HCT116 (cell line): ENCODE data around the gene ADGRL3. TPM values are rescaled to one million over a fixed set of nuclear protein-coding genes. Genes with fewer than 3 reads are reported as not detected.

ENCODE experiments used
- ATAC-seq: fragments of 200-7000 bp; cut with Tn5 transposase; 2 replicates; pipeline ENCODE4 v1.9.1; 2020; ENCODE audit warnings: mild to moderate bottlenecking, moderate library complexity
- BruUV-seq: library from RNA; stranded (reverse); fragments of 400-500 nt; replicated peaks from 2 replicates; lab custom pipeline; 2021; lab: Mats Ljungman, UMichigan
- CTCF ChIA-PET: fragments of 300-600 bp; sonication (Branson Sonifier 250); formaldehyde crosslinking; loops from one replicate; lab custom pipeline; 2021; ENCODE audit warnings: antibody characterized with exemption; lab: Charles Lee
- POLR2A ChIA-PET: fragments of 300-600, 350-600 bp; sonication (Branson Sonifier 250); formaldehyde crosslinking; loops from one replicate; lab custom pipeline; 2021; ENCODE audit warnings: antibody characterized with exemption; lab: Charles Lee
- RAD21 ChIA-PET, 2 experiments: fragments of 300-600 bp; sonication (Branson Sonifier 250); formaldehyde crosslinking; loops; one replicate each; lab custom pipeline; 2023; ENCODE audit warnings: low total read pairs in 2 of 2; ENCODE audit not compliant: uncharacterized antibody in 2 of 2, unreplicated experiment in 2 of 2, low non-redundant PET in 1 of 2; lab: Charles Lee
- DNase-seq: peaks from one replicate; pipeline ENCODE4 v3.0.0-alpha.2; 2010; ENCODE audit warnings: low read depth, low spot score
- H2AFZ ChIP-seq: fragments of 200-600 bp; shearing (Covaris generic), sonication (generic); 2 replicates; pipeline ENCODE4 v1.6.1; 2017; ENCODE audit warnings: low read depth, mixed run types, mixed read lengths, antibody characterized with exemption, low read length; ENCODE audit not compliant: poor library complexity, severe bottlenecking
- H3K27ac ChIP-seq: 2 replicates; pipeline ENCODE4 v1.5.1; 2012; ENCODE audit warnings: low read depth, low read length
- H3K27me3 ChIP-seq: fragments of 200-600 bp; sonication (generic); 2 replicates; pipeline ENCODE4 v1.6.1; 2016; ENCODE audit warnings: mixed run types, low read length, mixed read lengths; ENCODE audit not compliant: insufficient read depth
- H3K36me3 ChIP-seq, 2 experiments: fragments of 200-500 bp in 1 of 2; fragments of 200-600 bp in 1 of 2; sonication (Bioruptor generic) in 1 of 2; sonication (generic) in 1 of 2; 2 replicates each; pipeline versions ENCODE4 v1.5.1 to v1.6.1; 2014 to 2016; ENCODE audit warnings: low read length in 2 of 2, inconsistent platforms in 1 of 2, mixed read lengths in 1 of 2, mixed run types in 1 of 2; ENCODE audit not compliant: insufficient read depth in 2 of 2, control insufficient read depth in 1 of 2
- H3K4me1 ChIP-seq, 2 experiments: fragments of 200-600 bp in 1 of 2; sonication (generic) in 1 of 2; 2 replicates each; pipeline versions ENCODE4 v1.5.1 to v1.6.1; 2012 to 2017; ENCODE audit warnings: low read length in 2 of 2, inconsistent platforms in 1 of 2, mild to moderate bottlenecking in 1 of 2, mixed read lengths in 1 of 2, mixed run types in 1 of 2, moderate library complexity in 1 of 2; ENCODE audit not compliant: insufficient read depth in 2 of 2, control insufficient read depth in 1 of 2
- H3K4me2 ChIP-seq: fragments of 200-600 bp; sonication (generic); 2 replicates; pipeline ENCODE4 v1.6.1; 2017; ENCODE audit warnings: mixed run types, low read length, mixed read lengths
- H3K4me3 ChIP-seq, 2 experiments: fragments of 200-600 bp in 1 of 2; sonication (generic) in 1 of 2; replicated peaks in 1 of 2; 2 replicates each; pipeline ENCODE4 v1.5.1; 2011 to 2016; ENCODE audit warnings: low read length in 2 of 2, control low read depth in 1 of 2, low read depth in 1 of 2, mild to moderate bottlenecking in 1 of 2, mixed read lengths in 1 of 2, mixed run types in 1 of 2
- H3K79me2 ChIP-seq: fragments of 200-600 bp; sonication (generic); 2 replicates; pipeline ENCODE4 v1.6.1; 2017; ENCODE audit warnings: mild to moderate bottlenecking, mixed run types, low read length, moderate library complexity, mixed read lengths; ENCODE audit not compliant: insufficient read depth
- H3K9ac ChIP-seq: fragments of 200-600 bp; sonication (generic); 2 replicates; pipeline ENCODE4 v1.6.1; 2016; ENCODE audit warnings: low read length, mixed read lengths
- H3K9me2 ChIP-seq: fragments of 200-600 bp; sonication (generic), shearing (Covaris generic); 2 replicates; pipeline ENCODE4 v1.6.1; 2017; ENCODE audit warnings: mixed run types, mild to moderate bottlenecking, moderate library complexity; ENCODE audit not compliant: insufficient read depth
- H3K9me3 ChIP-seq, 2 experiments: fragments of 200-500 bp in 1 of 2; fragments of 200-600 bp in 1 of 2; sonication (Bioruptor generic) in 1 of 2; sonication (generic) in 1 of 2; 2 replicates each; pipeline ENCODE4 v1.6.1; 2014 to 2017; ENCODE audit warnings: low read length in 2 of 2, mixed read lengths in 2 of 2, inconsistent platforms in 1 of 2, low read depth in 1 of 2, mild to moderate bottlenecking in 1 of 2, mixed run types in 1 of 2, moderate library complexity in 1 of 2; ENCODE audit not compliant: control insufficient read depth in 1 of 2, insufficient read depth in 1 of 2
- H4K20me1 ChIP-seq: fragments of 200-600 bp; sonication (generic), shearing (Covaris generic); 2 replicates; pipeline ENCODE4 v1.6.1; 2017; ENCODE audit warnings: mixed run types, mild to moderate bottlenecking, moderate library complexity; ENCODE audit not compliant: insufficient read depth
- CBX3 ChIP-seq: IDR thresholded peaks from 2 replicates; pipeline ENCODE4 v1.6.1; 2012; ENCODE audit warnings: low read depth
- CEBPB ChIP-seq: IDR thresholded peaks from 2 replicates; pipeline ENCODE4 v1.6.1; 2012; ENCODE audit warnings: low read depth
- CTCF ChIP-seq, 3 experiments: fragments of 200-600 bp in 1 of 3; sonication (generic) in 1 of 3; IDR thresholded peaks in 2 of 3; conservative IDR thresholded peaks in 1 of 3; 2 replicates each; pipeline ENCODE4 v1.5.1; 2012 to 2017; ENCODE audit warnings: low read depth in 2 of 3, low read length in 2 of 3, antibody characterized with exemption in 1 of 3, borderline replicate concordance in 1 of 3, control low read depth in 1 of 3, mild to moderate bottlenecking in 1 of 3, mixed read lengths in 1 of 3, mixed run types in 1 of 3, moderate library complexity in 1 of 3; ENCODE audit not compliant: insufficient read depth in 1 of 3
- ELF1 ChIP-seq: IDR thresholded peaks from 2 replicates; pipeline ENCODE4 v1.6.1; 2012; ENCODE audit warnings: low read depth, borderline replicate concordance
- EZH2phosphoT487 ChIP-seq: fragments of 200-600 bp; IDR thresholded peaks from 2 replicates; pipeline ENCODE4 v1.6.1; 2018; ENCODE audit warnings: antibody characterized with exemption, borderline replicate concordance
- FOSL1 ChIP-seq: IDR thresholded peaks from 2 replicates; pipeline ENCODE4 v1.6.1; 2012; ENCODE audit warnings: low read depth
- JUND ChIP-seq: IDR thresholded peaks from 2 replicates; pipeline ENCODE4 v1.6.1; 2012
- POLR2A ChIP-seq: IDR thresholded peaks from 2 replicates; pipeline ENCODE4 v1.7.0; 2011; ENCODE audit warnings: borderline replicate concordance; ENCODE audit not compliant: insufficient read depth, insufficient read length; ENCODE audit errors: extremely low read depth
- POLR2AphosphoS5 ChIP-seq: IDR thresholded peaks from 2 replicates; pipeline ENCODE4 v1.6.1; 2011; ENCODE audit warnings: mild to moderate bottlenecking, low read depth, low read length, moderate library complexity
- RAD21 ChIP-seq: IDR thresholded peaks from 2 replicates; pipeline ENCODE4 v1.6.1; 2012; ENCODE audit warnings: low read depth, mild to moderate bottlenecking
- REST ChIP-seq: IDR thresholded peaks from 2 replicates; pipeline ENCODE4 v1.6.1; 2012; ENCODE audit warnings: low read depth
- SIN3A ChIP-seq: IDR thresholded peaks from 2 replicates; pipeline ENCODE4 v1.6.1; 2012; ENCODE audit warnings: low read depth
- SP1 ChIP-seq: IDR thresholded peaks from 2 replicates; pipeline ENCODE4 v1.6.1; 2012; ENCODE audit warnings: low read depth
- TCF7L2 ChIP-seq: IDR thresholded peaks from 2 replicates; pipeline ENCODE4 v1.7.0; 2011; ENCODE audit warnings: borderline replicate concordance, inconsistent platforms; ENCODE audit not compliant: insufficient read depth, insufficient read length; ENCODE audit errors: extremely low read depth
- YY1 ChIP-seq: IDR thresholded peaks from 2 replicates; pipeline ENCODE4 v1.6.1; 2011; ENCODE audit warnings: low read length, low read depth, moderate library complexity, mild to moderate bottlenecking; ENCODE audit not compliant: insufficient replicate concordance; ENCODE audit errors: extremely low read depth
- ZFX ChIP-seq: fragments of 450-650 bp; IDR thresholded peaks from 2 replicates; pipeline ENCODE4 v1.6.1; 2017
- ZNF274 ChIP-seq: fragments of 200-500 bp; sonication (Bioruptor generic); IDR thresholded peaks from 2 replicates; pipeline ENCODE4 v1.6.1; 2014; ENCODE audit warnings: mild to moderate bottlenecking, low read depth, low read length, inconsistent platforms
- intact Hi-C: fragments of 100-400 bp; cut with micrococcal nuclease; formaldehyde crosslinking; loops from 2 replicates; pipeline ENCODE4 v1.10.0; 2022
- total RNA-seq: library from RNA; stranded (reverse); gene quantifications from one replicate; pipeline ENCODE4 v1.2.1, GENCODE V29; 2021; ENCODE audit not compliant: unreplicated experiment
- TF ChIP-seq, protein P1 (sequence below): IDR thresholded peaks from 2 replicates; pipeline ENCODE4 v1.6.1; 2012
- TF ChIP-seq, protein P2 (sequence below): IDR thresholded peaks from 2 replicates; pipeline ENCODE4 v1.6.1; 2012

ADGRL3 gene
- total RNA-seq, 1 experiment from 2014 or later: not detected

DNA sequence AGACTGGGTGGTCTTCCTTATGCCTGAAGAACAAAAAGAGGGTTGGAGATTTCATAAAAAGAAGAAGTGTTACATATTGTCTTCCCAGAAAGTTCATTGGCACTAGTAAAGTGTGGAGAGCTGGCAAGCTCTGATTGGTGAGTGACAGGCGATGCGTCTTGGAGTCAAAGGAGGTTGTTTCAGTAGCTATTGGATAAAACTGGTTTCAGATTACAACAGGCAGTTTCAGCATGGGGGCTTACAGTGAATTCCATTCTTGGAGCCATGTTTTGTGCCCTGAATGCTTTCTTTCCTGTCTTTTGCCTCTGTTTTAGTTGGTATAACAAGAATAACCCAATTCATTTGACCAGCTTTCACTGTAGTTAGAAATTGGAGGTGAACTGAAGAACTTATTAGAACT lies 750.5 kb downstream of the ADGRL3 start:
- CTCF ChIA-PET: no interaction called here
- H2AFZ ChIP-seq: no peak overlapping the region
- no peaks in the 10 kb centered on the region for H3K36me3 ChIP-seq
- H4K20me1 ChIP-seq: no peaks in the 10 kb centered on the region
- no peak overlapping the region for H3K4me2 ChIP-seq
- POLR2A ChIA-PET: no interaction called here
- no peak for TF ChIP-seq POLR2AphosphoS5
- no peak for TF ChIP-seq SP1
- TF ChIP-seq CBX3: no peak
- TF ChIP-seq, protein P1, sequence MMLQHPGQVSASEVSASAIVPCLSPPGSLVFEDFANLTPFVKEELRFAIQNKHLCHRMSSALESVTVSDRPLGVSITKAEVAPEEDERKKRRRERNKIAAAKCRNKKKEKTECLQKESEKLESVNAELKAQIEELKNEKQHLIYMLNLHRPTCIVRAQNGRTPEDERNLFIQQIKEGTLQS: no peak
- no peak for TF ChIP-seq TCF7L2
- no peak for TF ChIP-seq REST
- TF ChIP-seq CEBPB: no peak
- TF ChIP-seq SIN3A: no peak
- TF ChIP-seq POLR2A: no peak
- TF ChIP-seq JUND: no peak
- TF ChIP-seq CTCF (IDR thresholded peaks at IDR 0.05 in 2 of 3, conservative IDR thresholded peaks at IDR 0.05 in 1 of 3; ENCODE audit: borderline replicate concordance in 1 of 3, insufficient read depth in 1 of 3, low read depth in 2 of 3, low read length in 2 of 3): no peak
- TF ChIP-seq ZFX: no peak
- TF ChIP-seq, protein P2, sequence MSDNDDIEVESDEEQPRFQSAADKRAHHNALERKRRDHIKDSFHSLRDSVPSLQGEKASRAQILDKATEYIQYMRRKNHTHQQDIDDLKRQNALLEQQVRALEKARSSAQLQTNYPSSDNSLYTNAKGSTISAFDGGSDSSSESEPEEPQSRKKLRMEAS: no peak
- no peak for TF ChIP-seq YY1
- TF ChIP-seq ZNF274: no peak
- no peak for TF ChIP-seq FOSL1
- TF ChIP-seq EZH2phosphoT487: no peak
- no peak for TF ChIP-seq RAD21
- no peak for TF ChIP-seq ELF1
- H3K9ac ChIP-seq: no peak overlapping the region
- ATAC-seq (no peak), DNase-seq (no peak)
- intact Hi-C loops: no loop called here
- H3K27ac ChIP-seq: no peak overlapping the region
- no peaks in the 10 kb centered on the region for H3K4me1 ChIP-seq
- BruUV-seq: no TSS peak
- RAD21 ChIA-PET: no interaction called here
- no peaks in the 10 kb centered on the region for H3K79me2 ChIP-seq
- no peak overlapping the region for H3K4me3 ChIP-seq
- no peaks in the 10 kb centered on the region for H3K27me3 ChIP-seq
- peaks cover 15 to 22% of the 10 kb centered on the region in 2 experiments; a peak in 2 of 4 replicates for H3K9me3 ChIP-seq
- no peaks in the 10 kb centered on the region for H3K9me2 ChIP-seq
